B cell (primary cell): ENCODE measurements around the gene NUDT1.

ENCODE experiments used
- EZH2 ChIP-seq: IDR thresholded peaks from 2 replicates; pipeline ENCODE4 v1.6.1; 2012; ENCODE audit warnings: borderline replicate concordance, low read depth, mild to moderate bottlenecking, moderate library complexity, low read length; ENCODE audit not compliant: insufficient read depth, poor library complexity, severe bottlenecking
- TF ChIP-seq, protein P1 (sequence below): fragments of 200-600 bp; IDR thresholded peaks from one replicate; pipeline ENCODE4 v1.8.0; 2022; ENCODE audit warnings: antibody characterized with exemption, mild to moderate bottlenecking

DNA sequence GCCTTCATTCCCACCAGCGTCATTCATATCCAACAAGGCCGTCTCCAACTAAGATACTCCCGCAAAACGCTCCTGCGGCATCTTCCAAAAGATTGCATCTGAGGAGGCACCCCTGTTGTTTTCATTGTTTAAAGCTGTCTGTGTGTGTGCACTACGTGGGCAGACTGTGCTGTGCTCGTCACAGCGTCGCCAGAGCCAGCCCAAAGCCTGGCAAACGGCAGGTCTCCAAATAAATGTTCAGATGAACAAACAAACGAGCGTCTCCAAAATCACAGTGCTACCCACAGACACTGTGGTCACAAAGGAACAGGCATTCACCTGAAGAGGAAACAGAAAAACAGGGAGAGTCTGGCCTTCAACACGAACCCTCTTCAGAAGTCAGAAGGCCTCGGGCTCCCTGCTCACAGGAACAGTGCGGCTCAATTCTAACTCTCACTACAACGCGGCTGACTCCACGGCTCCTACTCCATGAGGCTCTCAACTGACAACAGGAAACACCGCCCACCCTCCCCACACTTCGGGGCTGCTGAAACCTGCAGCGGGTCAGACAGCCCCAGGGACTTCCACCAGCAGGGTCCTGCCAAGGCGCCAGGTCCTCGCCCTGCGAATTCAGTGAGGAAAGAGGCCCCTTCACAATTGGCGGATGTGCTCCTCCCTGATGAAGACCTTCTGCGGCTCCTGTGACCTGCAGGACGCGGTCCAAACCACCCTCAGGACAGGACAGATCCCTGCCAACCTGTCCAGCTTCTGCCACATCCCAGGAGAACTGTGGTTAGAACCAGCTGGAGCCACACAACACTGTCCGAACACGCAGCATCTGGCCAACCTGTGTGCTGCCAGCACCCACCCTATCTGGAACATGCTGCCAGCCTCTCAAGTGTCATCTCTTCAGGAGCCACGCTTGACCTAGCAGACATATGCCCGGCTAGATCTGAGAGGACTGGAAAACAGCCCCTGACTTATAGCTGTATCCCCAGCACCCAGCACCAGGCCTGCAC, 45.3 kb upstream of the NUDT1 start:
- TF ChIP-seq, protein P1, sequence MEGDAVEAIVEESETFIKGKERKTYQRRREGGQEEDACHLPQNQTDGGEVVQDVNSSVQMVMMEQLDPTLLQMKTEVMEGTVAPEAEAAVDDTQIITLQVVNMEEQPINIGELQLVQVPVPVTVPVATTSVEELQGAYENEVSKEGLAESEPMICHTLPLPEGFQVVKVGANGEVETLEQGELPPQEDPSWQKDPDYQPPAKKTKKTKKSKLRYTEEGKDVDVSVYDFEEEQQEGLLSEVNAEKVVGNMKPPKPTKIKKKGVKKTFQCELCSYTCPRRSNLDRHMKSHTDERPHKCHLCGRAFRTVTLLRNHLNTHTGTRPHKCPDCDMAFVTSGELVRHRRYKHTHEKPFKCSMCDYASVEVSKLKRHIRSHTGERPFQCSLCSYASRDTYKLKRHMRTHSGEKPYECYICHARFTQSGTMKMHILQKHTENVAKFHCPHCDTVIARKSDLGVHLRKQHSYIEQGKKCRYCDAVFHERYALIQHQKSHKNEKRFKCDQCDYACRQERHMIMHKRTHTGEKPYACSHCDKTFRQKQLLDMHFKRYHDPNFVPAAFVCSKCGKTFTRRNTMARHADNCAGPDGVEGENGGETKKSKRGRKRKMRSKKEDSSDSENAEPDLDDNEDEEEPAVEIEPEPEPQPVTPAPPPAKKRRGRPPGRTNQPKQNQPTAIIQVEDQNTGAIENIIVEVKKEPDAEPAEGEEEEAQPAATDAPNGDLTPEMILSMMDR, result no peak
- TF ChIP-seq EZH2, result no peak
